Measurements from ENCODE around the gene ZNF587. TPM values are rescaled to one million over a fixed set of nuclear protein-coding genes. Genes with fewer than 3 reads are reported as not detected.
"Not testable (repeated sequence)": the region's sequence is repeated elsewhere in the genome, so short reads cannot be mapped to it uniquely, and the experiment has no call there.

The ZNF587 gene
- total RNA-seq: 33.5 and 34.2 TPM in 2 replicates
- long read RNA-seq, full-length matches to known transcripts: 1 of 5 reads
- long read RNA-seq, partial matches to known transcripts: 0 of 5 reads
- long read RNA-seq, other reads (novel, unspliced or antisense): 4 of 5 reads

- H3K9me3 Mint-ChIP-seq (ENCODE audit: unreplicated experiment); H3K27me3 Mint-ChIP-seq (ENCODE audit: unreplicated experiment); DNase-seq (ENCODE audit: extremely low spot score, unreplicated experiment): not testable (repeated sequence)
- Mint-ChIP-seq H3K4me3 (ENCODE audit: unreplicated experiment) (peak within 1 kb of the TSS; percentile 80), H3K27ac (ENCODE audit: unreplicated experiment) (peak within 1 kb of the TSS; percentile 84), H3K36me3 (ENCODE audit: unreplicated experiment) (peaks cover 12% of the 10 kb centered on the region), H3K4me1 (ENCODE audit: unreplicated experiment) (peaks cover 12% of the 10 kb centered on the region)
These were observed at the start of gene ZNF587 for GRCh38 chr19:57849666-57850473. Gene ZNF587 (plus strand): TSS chr19:57849859. CDS start chr19:57850039, 180 bp downstream.

- Mint-ChIP-seq H3K27ac (ENCODE audit: unreplicated experiment) (no peak overlapping the region), H3K4me1 (ENCODE audit: unreplicated experiment) (peaks cover 43% of the 10 kb centered on the region), H3K36me3 (ENCODE audit: unreplicated experiment) (peaks cover 6% of the 10 kb centered on the region), H3K9me3 (ENCODE audit: unreplicated experiment) (no peaks in the 10 kb centered on the region), H3K27me3 (ENCODE audit: unreplicated experiment) (no peaks in the 10 kb centered on the region), H3K4me3 (ENCODE audit: unreplicated experiment) (no peak overlapping the region)
- TF ChIP-seq CTCF (IDR thresholded peaks at IDR 0.05): no peak
- no peak for DNase-seq (ENCODE audit: extremely low spot score, unreplicated experiment)
These were observed 49.0 kb upstream of the ZNF587 start for GRCh38 chr19:57800696-57801095.

GRCh38 chr19:57802269-57802668 is 47.4 kb upstream of the ZNF587 start:
- Mint-ChIP-seq H3K9me3 (ENCODE audit: unreplicated experiment) (no peaks in the 10 kb centered on the region), H3K4me1 (ENCODE audit: unreplicated experiment) (peaks cover 44% of the 10 kb centered on the region), H3K36me3 (ENCODE audit: unreplicated experiment) (peaks cover 6% of the 10 kb centered on the region), H3K27me3 (ENCODE audit: unreplicated experiment) (no peaks in the 10 kb centered on the region), H3K4me3 (ENCODE audit: unreplicated experiment) (no peak overlapping the region), H3K27ac (ENCODE audit: unreplicated experiment) (peak overlapping the region; percentile 4)
- no peak for TF ChIP-seq CTCF (IDR thresholded peaks at IDR 0.05)
- no peak for DNase-seq (ENCODE audit: extremely low spot score, unreplicated experiment)

GRCh38 chr19:57803265-57803593 is 46.4 kb upstream of the ZNF587 start:
- Mint-ChIP-seq H3K4me3 (ENCODE audit: unreplicated experiment) (peak overlapping the region; percentile 88), H3K9me3 (ENCODE audit: unreplicated experiment) (no peaks in the 10 kb centered on the region), H3K4me1 (ENCODE audit: unreplicated experiment) (peaks cover 44% of the 10 kb centered on the region), H3K36me3 (ENCODE audit: unreplicated experiment) (peaks cover 12% of the 10 kb centered on the region), H3K27me3 (ENCODE audit: unreplicated experiment) (no peaks in the 10 kb centered on the region), H3K27ac (ENCODE audit: unreplicated experiment) (peak overlapping the region; percentile 99)
- TF ChIP-seq CTCF (IDR thresholded peaks at IDR 0.05): no peak
- no peak for DNase-seq (ENCODE audit: extremely low spot score, unreplicated experiment)

GRCh38 chr19:57803594-57804325 is 45.9 kb upstream of the ZNF587 start:
- H3K27me3 Mint-ChIP-seq (ENCODE audit: unreplicated experiment): no peaks in the 10 kb centered on the region
- no peak for DNase-seq (ENCODE audit: extremely low spot score, unreplicated experiment)
- no peaks in the 10 kb centered on the region for H3K9me3 Mint-ChIP-seq (ENCODE audit: unreplicated experiment)
- peak overlapping the region; percentile 88 for H3K4me3 Mint-ChIP-seq (ENCODE audit: unreplicated experiment)
- TF ChIP-seq CTCF (IDR thresholded peaks at IDR 0.05): no peak
- peaks cover 44% of the 10 kb centered on the region for H3K4me1 Mint-ChIP-seq (ENCODE audit: unreplicated experiment)
- H3K27ac Mint-ChIP-seq (ENCODE audit: unreplicated experiment): peak overlapping the region; percentile 99
- peaks cover 14% of the 10 kb centered on the region for H3K36me3 Mint-ChIP-seq (ENCODE audit: unreplicated experiment)

Data from osteocyte (in vitro differentiated cells).